Embryonic facial prominence (tissue), 1 donor: ENCODE data around the gene ACOT2.
"Not testable (repeated sequence)": the region's sequence is repeated elsewhere in the genome, so short reads cannot be mapped to it uniquely, and the experiment has no call there.

Source experiments
- DNase-seq: peaks from one replicate; pipeline ENCODE4 v3.0.0-alpha.2; 2016; ENCODE audit errors: extremely low spot score

The ACOT2 gene

DNA sequence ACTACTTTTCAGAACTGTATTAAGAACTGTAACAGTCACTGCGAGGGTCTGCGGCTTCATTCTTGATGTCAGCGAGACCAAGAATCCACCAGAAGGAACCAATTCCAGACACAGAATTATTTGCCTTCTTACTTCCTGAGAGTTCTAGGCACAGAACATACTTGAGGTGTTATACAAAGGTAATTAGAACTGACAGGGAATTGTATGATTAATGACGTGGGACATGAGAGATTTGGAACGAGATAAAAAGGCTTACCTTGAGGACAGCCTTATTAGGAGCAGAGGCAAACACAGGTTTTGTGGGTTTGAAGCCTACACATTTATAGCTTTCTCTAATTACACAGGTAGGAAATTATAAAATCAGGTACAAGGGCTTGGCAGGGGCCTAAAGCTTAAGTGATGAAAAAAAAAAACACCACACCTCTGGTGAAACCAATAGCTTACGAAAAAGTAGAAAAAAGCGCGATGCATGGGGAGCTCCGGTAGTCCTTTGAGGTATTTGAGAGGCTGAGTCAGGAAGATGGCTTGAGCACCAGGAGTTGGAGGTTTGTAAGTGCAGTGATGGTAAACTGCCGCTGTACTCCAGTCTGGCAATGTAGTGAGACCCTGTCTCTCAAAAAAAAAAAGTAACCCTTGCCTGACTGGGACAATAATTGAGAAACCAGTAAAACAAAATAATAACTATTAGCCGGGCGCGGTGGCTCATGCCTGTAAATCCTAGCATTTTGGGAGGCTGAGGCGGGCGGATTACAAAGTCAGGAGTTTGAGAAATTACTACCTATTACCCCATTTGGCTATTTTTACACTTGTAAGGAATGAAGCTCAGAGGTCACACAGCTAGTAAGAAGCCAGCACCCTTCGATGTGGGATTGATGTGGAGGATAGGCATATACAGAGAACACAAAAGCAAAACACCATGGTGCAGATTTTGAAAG lies 795 bp upstream of the ACOT2 start:
- DNase-seq = no peak

DNA sequence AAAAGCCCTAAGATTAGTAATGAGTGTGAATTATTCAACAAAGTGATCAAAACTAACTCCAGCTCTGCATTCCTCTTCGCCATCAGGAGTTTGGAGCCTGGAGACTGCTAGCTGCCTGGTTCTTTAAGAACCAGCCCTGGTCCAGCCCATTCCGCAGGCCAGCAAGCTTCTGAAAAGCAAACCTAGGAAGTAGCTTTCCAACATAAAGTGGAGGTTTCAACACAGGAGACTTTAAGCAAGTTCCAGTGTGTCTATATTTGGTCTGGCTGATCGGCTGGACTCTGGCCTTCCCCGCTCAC lies 178 bp upstream of the ACOT2 start:
- not testable (repeated sequence) for DNase-seq

DNA sequence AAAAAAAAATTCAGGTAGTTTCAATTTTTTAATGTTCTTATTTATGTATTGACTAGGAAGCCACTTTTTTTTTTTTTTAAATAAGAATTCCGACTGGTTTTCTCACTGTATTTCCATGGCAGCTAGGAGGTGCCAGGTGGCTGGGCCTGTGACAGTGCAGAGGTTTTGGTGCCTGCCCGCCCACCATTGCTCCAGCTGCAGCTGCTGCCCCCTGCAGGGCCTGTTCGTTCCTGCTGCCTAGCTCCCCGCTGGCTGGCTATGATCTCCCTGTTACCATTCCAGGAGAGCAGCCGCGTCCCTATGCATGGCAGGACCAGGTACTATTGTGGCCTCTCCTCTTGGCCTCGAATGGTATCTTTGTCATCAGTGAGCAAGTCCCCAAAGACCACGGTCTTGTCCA lies 1.9 kb downstream of the ACOT2 start:
- DNase-seq = not testable (repeated sequence)

DNA sequence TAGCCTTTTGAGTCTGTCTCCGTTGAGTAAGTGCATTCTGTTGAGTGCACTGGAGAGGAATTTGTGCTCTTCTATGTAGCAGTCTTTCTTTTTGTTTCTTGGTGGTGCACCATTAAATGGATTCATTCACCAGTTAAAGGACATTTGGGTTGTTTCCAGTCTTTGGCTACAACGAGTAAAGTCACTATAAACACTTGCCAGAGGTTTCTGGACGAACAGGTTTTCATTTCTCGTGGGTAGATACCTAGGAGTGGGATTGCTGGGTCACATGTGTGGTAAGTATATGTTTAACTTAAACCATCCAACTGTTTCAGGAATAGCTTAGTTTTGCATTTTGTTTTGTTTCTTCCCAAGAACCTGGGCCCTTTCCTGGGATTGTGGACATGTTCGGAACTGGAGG lies 4.0 kb downstream of the ACOT2 start:
- DNase-seq = not testable (repeated sequence)

DNA sequence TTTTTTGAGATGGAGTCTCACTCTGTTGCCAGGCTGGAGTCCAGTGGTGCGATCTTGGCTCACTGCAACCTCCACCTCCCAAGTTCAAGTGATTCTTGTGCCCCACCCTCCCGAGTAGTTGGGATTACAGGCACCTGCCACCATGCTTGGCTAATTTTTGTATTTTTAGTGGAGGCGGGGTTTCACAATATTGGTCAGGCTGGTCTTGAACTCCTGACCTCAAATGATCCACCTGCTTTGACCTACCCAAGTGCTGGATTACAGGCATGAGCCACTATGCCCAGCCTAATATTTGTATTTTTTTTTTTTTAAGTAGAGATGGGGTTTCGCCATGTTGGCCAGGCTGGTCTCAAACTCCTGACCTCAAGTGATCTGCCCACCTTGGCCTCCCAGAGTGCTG lies 4.7 kb downstream of the ACOT2 start:
- DNase-seq = not testable (repeated sequence)

DNA sequence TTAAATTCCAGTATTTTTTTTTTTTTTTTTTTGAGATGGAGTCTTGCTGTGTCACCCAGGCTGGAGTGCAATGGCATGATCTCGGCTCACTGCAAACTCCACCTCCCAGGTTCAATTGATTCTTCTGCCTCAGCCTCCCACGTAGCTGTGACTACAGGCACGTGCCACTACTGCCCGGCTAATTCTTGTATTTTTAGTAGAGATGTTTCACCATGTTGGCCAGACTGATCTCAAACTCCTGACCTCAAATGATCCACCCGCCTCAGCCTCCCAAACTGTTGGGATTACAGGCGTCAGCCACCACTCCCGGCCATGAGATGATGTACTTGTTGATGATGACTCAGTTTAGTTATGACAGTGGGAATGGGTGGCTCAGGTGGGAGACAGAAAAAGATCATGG lies 5.2 kb downstream of the ACOT2 start:
- DNase-seq = not testable (repeated sequence)

DNA sequence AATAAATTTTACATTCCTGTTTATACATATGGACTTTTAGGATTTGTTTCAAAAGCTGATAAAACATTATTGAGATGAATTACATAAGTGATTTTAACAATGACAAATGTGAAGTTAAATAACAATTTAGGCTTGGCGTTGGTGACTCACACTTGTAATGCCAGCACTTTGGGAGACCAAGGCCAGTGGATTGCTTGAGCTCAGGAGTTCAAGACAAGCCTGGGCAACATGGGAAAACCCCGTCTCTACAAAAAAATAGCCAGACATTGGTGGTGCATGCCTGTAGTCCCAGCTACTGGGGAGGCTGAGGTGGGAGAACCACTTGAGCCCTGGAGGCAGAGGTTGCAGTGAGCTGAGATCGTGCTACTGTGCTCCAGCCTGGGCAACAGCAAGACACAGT lies 7.4 kb downstream of the ACOT2 start:
- no peak for DNase-seq

DNA sequence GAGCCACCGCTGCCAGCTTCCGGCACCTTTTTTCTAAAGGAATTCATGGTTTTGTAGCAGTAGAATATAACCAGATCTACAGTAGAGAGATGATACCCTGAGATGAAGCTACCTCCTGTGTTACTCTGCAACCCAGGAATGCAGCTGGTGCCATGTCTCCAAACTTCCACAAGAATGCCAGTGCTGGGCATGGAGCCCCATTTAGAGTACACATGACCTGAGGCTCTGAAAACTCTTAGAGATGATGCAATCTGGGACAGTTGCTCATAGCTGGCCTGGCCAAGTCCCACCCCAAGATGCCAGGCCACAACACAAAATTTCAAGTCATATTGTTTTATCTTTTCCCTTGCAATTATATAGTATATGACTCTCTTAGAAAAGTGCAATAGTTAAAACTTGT lies 8.2 kb downstream of the ACOT2 start:
- not testable (repeated sequence) for DNase-seq

DNA sequence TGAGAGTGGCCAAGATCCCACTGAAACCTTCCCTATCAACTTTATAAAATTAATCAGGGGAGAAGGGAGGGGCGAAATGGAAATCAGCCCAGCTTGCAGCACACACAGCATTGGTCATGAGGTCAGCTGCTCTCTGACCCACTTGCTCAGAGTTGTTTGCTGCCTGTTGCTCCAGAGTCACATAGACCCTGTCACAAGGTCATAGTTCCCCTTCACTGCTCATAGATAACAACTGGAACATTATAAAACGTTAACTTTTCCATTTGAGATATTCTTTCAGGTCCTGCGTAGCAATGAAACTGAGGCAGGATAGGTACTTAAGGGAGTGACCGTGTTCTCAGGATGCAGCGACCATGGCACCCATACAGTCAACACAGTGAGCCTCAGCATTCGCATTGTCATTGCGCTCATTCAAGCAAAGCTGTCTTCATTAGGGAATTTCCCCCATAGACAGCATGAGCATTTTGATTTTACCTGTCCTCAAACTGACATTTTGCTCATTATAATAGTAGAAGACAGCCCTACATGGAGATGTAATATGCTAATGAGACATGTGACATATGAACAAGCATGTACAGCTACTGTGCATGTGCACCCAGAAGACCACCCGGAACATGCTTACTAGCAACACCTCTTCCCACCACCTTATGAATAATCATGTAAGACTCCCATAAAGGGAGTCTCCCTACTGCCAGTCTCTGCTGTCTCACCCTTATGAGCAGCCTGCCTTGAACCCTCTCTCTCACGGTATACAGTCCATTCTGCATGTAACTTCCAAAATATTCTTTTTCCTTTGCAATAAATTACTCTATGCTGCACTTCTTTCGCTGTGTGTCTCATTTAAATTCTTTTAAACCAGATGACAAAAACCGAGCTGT lies 13.3 kb downstream of the ACOT2 start:
- not testable (repeated sequence) for DNase-seq

DNA sequence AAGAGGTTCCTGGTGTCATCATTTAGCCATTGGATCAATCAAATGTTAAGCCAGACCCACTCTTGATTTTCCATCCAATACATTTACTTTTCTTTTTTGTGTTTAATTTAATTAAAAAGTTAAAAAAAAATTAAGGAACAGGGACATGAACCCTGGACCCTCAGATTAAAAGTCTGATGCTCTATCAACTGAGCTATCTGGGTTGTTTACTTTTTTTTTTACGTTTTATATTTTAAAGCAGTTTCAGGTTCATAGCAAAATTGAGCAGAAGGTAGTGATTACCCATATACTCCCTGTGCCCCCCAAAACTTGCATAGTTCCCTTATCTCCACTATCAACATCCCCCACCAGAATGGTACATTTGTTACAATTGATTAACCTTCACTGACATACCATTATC lies 19.7 kb downstream of the ACOT2 start:
- no peak for DNase-seq

DNA sequence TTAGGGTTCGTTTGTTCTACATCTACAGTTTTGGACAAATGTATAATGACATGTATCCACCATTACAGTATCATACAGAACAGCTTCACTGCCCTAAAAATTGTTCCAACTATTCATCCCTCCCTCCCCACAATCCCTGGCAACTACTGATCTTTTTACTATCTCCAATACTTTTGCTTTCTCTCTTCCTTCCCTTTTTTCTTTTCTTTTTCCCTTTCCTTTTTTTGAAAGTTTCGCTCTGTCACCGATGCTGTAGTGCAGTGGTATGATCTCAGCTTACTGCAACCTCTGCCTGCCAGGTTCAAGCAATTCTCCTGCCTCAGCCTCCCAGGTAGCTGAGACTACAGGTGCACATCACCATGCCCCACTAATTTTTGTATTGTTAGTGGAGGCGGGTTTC lies 20.1 kb downstream of the ACOT2 start:
- DNase-seq = no peak

DNA sequence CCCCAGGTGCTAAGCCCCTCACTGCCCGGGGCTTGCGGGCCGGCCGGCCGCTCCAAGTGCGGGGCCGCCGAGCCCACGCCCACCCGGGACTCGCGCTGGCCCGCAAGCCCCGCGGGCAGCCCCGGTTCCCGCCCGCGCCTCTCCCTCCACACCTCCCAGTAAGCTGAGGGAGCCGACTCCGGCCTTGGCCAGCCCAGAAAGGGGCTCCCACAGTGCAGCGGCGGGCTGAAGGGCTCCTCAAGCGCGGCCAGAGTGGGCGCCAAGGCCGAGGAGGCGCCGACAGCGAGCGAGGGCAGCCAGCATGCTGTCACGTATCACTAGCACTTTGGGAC lies 21.6 kb downstream of the ACOT2 start:
- DNase-seq = not testable (repeated sequence)

DNA sequence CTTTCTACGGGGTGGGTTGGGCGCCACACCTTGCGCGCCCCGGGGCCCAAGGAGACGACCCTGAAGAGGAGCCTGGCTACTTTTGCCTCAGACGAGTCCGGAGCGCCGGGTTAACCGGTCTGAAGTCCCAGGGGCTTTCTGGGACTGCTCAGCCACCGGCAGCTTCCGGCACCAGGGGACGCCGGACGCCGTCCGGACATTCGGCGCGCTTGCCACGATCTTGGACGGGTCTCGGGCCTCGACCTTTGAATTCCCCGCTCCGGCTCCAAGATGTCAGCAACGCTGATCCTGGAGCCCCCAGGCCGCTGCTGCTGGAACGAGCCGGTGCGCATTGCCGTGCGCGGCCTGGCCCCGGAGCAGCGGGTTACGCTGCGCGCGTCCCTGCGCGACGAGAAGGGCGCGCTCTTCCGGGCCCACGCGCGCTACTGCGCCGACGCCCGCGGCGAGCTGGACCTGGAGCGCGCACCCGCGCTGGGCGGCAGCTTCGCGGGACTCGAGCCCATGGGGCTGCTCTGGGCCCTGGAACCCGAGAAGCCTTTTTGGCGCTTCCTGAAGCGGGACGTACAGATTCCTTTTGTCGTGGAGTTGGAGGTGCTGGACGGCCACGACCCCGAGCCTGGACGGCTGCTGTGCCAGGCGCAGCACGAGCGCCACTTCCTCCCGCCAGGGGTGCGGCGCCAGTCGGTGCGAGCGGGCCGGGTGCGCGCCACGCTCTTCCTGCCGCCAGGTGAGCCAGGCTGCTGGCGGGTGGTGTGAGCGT lies 22.9 kb downstream of the ACOT2 start, which contains the start of gene ACOT4:
Gene ACOT4, plus strand, starts transcription at position 184 of the 760 bp plus-strand sequence. Its CDS starts 87 bp downstream, at position 271.
- no peak for DNase-seq

DNA sequence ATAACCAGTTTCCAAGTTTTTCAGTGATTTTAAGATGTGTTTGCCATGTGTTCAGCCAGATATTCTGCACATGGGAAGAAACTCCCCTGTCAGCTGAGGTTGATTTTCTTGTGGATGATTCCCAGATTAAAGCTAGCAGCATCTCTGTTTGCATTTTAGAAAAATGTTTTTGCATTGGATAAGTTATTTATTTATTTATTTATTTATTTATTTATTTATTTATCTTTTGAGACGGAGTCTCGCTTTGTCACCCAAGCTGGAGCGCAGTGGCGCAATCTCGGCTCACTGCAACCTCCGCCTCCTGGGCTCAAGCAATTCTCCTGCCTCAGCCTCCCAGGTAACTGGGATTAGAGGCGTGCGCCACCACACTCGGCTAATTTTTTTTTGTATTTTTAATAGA lies 25.5 kb downstream of the ACOT2 start:
- DNase-seq = no peak

DNA sequence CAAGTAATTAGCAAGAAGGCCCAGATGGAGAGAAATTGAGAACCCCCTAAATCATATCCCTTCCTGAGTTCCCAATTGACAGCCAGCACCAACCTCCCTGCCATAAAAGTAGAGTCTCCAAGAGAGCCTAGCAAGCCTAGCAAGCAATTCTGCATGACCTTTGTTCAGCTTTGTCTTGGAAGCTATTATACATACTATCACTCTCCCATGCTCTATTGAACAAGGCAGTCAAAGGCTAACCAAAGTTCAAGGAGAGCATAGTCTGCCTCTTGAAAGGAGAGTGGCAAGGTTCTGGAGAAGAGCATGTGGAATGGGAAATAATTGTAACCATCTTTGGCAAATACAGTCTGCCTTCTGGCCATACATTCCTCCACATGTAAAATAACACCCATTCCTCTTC lies 30.5 kb downstream of the ACOT2 start:
- no peak for DNase-seq

DNA sequence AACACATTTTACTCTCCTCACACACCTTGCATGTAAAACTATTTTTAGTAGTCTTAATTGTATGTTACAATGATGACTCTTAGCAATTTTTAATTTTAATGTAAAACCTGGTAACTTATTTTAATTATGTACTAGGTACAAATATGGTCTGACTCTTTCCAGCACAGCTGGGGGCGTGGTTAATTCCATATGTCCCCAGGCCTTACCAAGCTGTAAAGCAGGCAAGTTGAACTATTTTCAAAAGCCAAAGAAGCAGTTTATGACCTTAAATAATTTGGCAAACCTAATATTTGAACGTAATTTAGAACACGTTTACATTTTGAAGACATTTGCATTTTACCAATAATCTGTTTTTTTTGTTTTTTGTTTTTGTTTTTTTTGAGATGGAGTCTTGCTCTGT lies 34.0 kb downstream of the ACOT2 start:
- no peak for DNase-seq

DNA sequence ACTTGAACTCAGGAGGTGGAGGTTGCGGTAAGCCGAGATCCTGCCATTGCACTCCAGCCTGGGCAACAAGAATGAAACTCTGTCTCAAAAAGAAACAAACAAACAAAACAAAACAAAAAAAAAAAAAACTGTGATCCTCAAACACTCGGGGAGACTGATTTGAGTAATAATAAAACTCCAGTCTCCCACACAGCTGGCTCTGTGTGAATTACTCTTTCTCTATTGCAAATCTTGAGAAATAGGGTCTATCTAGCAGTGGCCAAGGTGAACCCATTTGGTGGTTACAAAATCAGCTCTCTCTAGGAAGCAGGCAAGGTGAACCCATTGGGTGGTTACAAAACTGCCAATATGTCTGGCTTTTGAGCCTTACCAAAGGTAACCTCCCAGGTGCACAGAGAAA lies 37.3 kb downstream of the ACOT2 start:
- DNase-seq = no peak

DNA sequence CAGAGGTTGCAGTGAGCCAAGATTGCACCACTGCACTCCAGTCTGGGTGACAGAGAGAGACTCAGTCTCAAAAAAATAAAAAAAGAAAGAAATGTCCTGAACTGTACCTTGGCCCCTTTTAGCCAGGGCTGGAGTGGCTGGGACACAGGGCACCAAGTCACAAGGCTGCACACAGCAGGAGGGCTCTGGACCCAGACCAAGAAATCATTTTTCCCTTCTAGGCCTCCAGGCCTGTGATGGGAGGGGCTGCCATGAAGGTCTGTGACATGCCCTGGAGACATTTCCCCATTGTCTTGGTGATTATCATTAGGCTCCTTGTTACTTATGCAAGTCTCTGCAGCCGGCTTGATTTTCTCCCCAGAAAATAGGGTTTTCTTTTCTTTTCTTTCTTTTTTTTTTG lies 38.2 kb downstream of the ACOT2 start:
- no peak for DNase-seq

DNA sequence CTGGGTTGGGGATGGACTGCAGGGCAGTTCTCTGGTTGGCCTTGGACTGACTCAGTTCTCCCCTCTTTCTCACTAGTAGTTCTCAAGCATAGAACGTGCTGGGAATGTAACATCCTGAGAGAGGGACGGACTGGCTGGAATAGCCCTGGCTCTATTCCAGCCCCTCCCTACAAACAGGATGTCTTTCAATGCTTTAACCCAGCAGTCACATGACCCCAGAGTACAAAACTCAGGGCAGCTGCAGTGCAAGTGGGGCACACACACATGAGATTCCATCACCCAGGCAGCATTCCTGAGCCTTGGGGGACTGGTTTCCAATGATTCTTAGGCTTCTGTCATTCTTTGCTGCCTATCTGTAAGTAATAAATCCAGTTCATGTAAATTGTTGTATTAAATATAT lies 41.7 kb downstream of the ACOT2 start:
- DNase-seq = no peak

DNA sequence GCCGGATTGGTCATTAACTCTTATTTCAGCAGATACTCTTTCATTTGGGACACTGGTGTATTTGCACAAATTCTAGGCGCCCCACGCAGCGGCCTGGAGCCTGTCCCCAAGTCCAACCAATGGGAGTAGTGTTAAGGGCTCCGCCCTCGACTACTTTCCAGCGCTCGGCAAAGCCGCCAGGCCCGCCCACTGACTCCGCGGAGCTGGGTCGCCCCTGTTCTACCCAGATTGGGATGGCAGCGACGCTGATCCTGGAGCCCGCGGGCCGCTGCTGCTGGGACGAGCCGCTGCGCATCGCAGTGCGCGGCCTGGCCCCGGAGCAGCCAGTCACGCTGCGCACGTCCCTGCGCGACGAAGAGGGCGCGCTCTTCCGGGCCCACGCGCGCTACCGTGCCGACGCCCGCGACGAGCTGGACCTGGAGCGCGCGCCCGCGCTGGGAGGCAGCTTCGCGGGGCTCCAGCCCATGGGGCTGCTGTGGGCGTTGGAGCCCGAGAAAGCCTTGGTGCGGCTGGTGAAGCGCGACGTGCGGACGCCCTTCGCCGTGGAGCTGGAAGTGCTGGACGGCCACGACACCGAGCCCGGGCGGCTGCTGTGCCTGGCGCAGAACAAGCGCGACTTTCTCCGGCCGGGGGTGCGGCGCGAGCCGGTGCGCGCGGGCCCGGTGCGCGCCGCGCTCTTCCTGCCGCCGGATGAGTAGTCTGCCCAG lies 43.5 kb downstream of the ACOT2 start, which contains the start of gene ACOT6:
Gene ACOT6, plus strand, starts transcription at position 179 of the 707 bp plus-strand sequence. Its CDS starts 55 bp downstream, at position 234.
- no peak for DNase-seq

DNA sequence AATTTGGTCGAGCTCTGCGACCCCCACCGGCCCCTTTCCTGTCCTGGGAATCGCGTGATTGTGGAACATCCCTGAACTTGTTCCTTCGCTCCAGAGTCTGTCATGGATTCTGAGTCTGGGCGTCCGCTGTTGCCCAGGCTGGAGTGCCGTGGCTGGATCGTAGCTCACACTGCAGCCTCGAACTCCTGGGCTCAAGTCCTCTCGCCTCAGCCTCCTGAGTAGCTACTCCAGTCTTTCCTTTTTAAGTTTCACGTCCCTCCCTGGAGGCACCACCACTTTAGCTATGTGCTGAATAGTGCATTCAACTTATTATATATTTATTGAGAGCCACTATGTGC lies 44.0 kb downstream of the ACOT2 start:
- DNase-seq = no peak
